SJCRH30 (cell line): Measurements from ENCODE around the gene TLR9. TPM values are rescaled to one million over a fixed set of nuclear protein-coding genes. Genes with fewer than 3 reads are reported as not detected.

ENCODE experiments used
- DNase-seq, 2 experiments: peaks; one replicate each; pipeline ENCODE4 v3.0.0-alpha.2; 2015 to 2020
- H3K27ac ChIP-seq: fragments of 250-450 bp; sonication (Bioruptor Pico); 2 replicates; pipeline ENCODE4 v1.5.1; 2020; ENCODE audit warnings: mild to moderate bottlenecking, moderate library complexity
- H3K27me3 ChIP-seq: fragments of 250-450 bp; sonication (Bioruptor Pico); 2 replicates; pipeline ENCODE4 v1.5.1; 2020; ENCODE audit warnings: mild to moderate bottlenecking, moderate library complexity
- H3K36me3 ChIP-seq: fragments of 250-450 bp; sonication (Bioruptor Pico); 2 replicates; pipeline ENCODE4 v1.5.1; 2020; ENCODE audit warnings: mild to moderate bottlenecking, moderate library complexity
- H3K4me1 ChIP-seq: fragments of 250-450 bp; sonication (Bioruptor Pico); 2 replicates; pipeline ENCODE4 v1.5.1; 2020; ENCODE audit warnings: mild to moderate bottlenecking, moderate library complexity
- H3K4me3 ChIP-seq: fragments of 250-450 bp; sonication (Bioruptor Pico); 2 replicates; pipeline ENCODE4 v1.5.1; 2020; ENCODE audit warnings: mild to moderate bottlenecking, moderate library complexity
- H3K9me3 ChIP-seq: fragments of 250-450 bp; sonication (Bioruptor Pico); replicated peaks from 2 replicates; pipeline ENCODE4 v1.5.1; 2020; ENCODE audit warnings: mild to moderate bottlenecking, moderate library complexity
- total RNA-seq: library from RNA; depleted of rRNA; stranded (reverse); fragments of >200 nt; shearing (Covaris generic); gene quantifications from 2 replicates; pipeline ENCODE4 v1.2.3, GENCODE V29; 2014; rRNA removed

Gene TLR9
- total RNA-seq, 1 experiment from 2014 or later, result not detected

GRCh38 chr3:52175416-52176179, 49.8 kb downstream of the TLR9 start:
- Histone ChIP-seq H3K4me3 (no peak overlapping the region), H3K27ac (no peak overlapping the region), H3K27me3 (no peaks in the 10 kb centered on the region), H3K9me3 (no peaks in the 10 kb centered on the region), H3K4me1 (peaks cover 19% of the 10 kb centered on the region; the same call in 1 of the 2 replicates), H3K36me3 (no peaks in the 10 kb centered on the region)
- no peak for DNase-seq

GRCh38 chr3:52174896-52175295, 50.5 kb downstream of the TLR9 start:
- H3K9me3 ChIP-seq, result no peaks in the 10 kb centered on the region

DNA sequence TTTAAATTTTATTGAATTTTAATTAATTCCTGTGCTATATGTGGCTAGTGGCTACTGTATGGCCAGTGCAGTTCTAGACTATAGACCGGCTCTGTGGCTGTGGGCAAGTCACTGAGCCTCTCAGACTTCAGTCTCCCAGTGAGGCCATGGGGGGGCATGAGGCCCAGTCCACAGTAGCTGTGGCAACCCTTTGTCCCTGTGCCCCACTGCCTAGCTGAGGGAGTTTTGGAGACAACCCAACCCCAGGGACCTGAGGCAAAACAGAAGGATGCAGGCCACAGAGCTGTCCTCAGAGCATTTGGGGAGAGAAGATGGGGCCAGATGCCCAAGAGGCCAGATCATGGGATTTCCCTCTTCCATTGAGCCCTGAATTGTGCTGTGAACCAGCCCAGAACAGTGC, 52.3 kb downstream of the TLR9 start:
- no peaks in the 10 kb centered on the region for H3K36me3 ChIP-seq
- no peak overlapping the region for H3K4me3 ChIP-seq
- H3K27ac ChIP-seq, result no peak overlapping the region
- H3K4me1 ChIP-seq, result peaks cover 26% of the 10 kb centered on the region
- no peaks in the 10 kb centered on the region for H3K27me3 ChIP-seq
- DNase-seq, result no peak
- no peaks in the 10 kb centered on the region for H3K9me3 ChIP-seq

More at GRCh38 chr3:52174896-52175295, 50.5 kb downstream of the TLR9 start:
- Histone ChIP-seq H3K27me3 (no peaks in the 10 kb centered on the region), H3K27ac (no peak overlapping the region), H3K36me3 (no peaks in the 10 kb centered on the region), H3K4me1 (peaks cover 19% of the 10 kb centered on the region; the same call in 1 of the 2 replicates), H3K4me3 (no peak overlapping the region)
- DNase-seq, result no peak

DNA sequence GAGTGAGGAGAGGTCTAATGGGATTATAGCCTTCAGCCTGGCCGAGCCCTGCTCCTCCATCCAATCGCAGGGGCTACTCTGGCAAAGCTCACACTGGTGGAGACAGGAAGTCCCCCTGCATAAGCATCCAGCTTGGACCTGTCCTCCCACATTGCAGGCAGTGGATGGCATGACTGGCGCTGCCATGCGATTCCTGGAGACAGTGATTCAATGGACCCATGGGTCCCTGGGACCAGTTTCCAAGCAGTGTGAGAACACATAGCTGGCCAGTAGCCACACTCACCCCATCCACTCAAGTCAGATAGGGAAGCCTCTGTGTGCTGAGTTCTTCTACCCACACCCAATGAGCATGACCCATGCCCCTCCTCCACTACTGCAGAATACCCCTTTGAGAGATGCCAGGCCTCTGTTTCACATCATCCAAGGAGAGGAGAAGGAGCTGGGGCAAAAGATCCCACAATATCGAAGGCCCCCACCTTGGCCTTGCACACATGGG, 53.1 kb downstream of the TLR9 start:
- no peak overlapping the region for H3K4me3 ChIP-seq
- H3K36me3 ChIP-seq, result no peaks in the 10 kb centered on the region
- no peaks in the 10 kb centered on the region for H3K9me3 ChIP-seq
- no peaks in the 10 kb centered on the region for H3K27me3 ChIP-seq
- peaks cover 34% of the 10 kb centered on the region for H3K4me1 ChIP-seq
- no peak for DNase-seq
- H3K27ac ChIP-seq, result no peak overlapping the region

DNA sequence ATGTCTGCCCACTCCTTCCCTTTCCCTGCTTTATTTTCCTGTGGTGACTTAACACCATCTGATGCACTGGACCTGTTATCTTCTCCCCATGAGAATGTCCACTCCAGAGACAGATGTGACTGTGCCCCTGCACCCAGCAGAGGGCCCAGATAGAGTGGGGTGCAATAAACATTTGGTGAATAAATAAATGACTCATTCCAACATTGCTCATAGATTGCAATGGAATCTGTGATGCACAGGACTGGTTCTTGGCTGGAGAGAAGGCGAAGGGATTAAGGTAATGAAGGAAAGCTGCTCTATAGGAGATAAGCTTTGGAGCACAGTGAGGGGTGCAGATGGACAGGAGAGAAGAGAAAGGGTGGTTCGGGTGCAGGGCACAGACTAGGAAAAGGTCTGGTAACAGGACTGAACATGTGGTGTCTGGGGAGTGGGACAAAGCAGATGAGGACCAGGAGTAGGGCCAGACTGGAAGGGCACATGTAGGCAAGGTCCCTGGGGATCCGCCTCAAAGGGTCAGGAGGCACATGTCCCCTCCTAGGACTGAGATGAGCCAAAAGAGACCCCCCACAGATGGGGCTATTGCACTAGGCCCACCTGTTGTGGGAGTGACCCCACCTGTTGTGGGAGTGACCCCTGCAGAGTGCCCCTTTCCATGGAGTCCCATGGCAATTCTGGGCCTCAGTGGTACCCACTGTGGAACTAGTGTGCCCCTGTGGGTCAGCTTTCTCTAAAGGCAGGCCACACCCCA, 53.8 kb downstream of the TLR9 start:
- Histone ChIP-seq H3K27ac (no peak overlapping the region), H3K27me3 (no peaks in the 10 kb centered on the region), H3K4me1 (peaks cover 32% of the 10 kb centered on the region), H3K36me3 (no peaks in the 10 kb centered on the region), H3K4me3 (no peak overlapping the region), H3K9me3 (no peaks in the 10 kb centered on the region)
- DNase-seq, result no peak

Other genes with a start within 250 kb of the TLR9 start
- gene ACY1, start 242.1 kb downstream of the TLR9 start, total RNA-seq, result 24.5 and 26.2 TPM in 2 replicates
- 1,784 and 1,861 TPM in 2 replicates for gene RPL29, start 229.8 kb downstream of the TLR9 start, total RNA-seq
- gene DUSP7, start 169.1 kb downstream of the TLR9 start, total RNA-seq, result 9.1 and 9.6 TPM in 2 replicates
- gene POC1A, start 71.2 kb downstream of the TLR9 start, total RNA-seq, result 27.1 and 28.3 TPM in 2 replicates
- 46.8 and 50.3 TPM in 2 replicates for gene ALAS1, start 27.5 kb downstream of the TLR9 start, total RNA-seq
- 32.3 and 32.7 TPM in 2 replicates for gene TWF2, start 13.5 kb upstream of the TLR9 start, total RNA-seq
- gene PPM1M, start 20.1 kb upstream of the TLR9 start, total RNA-seq, result 6.1 and 7.6 TPM in 2 replicates
- gene WDR82, start 53.0 kb upstream of the TLR9 start, total RNA-seq, result 93.9 and 97.1 TPM in 2 replicates
- 5.5 and 6.5 TPM in 2 replicates for gene GLYCTK, start 62.2 kb upstream of the TLR9 start, total RNA-seq
- 0.14 and 0.33 TPM in 2 replicates for gene DNAH1, start 90.7 kb upstream of the TLR9 start, total RNA-seq
- 65.9 and 71.2 TPM in 2 replicates for gene BAP1, start 184.4 kb upstream of the TLR9 start, total RNA-seq
- gene PHF7, start 185.0 kb upstream of the TLR9 start, total RNA-seq, result 4.8 and 5.7 TPM in 2 replicates
- gene SEMA3G, start 219.5 kb upstream of the TLR9 start, total RNA-seq, result 0.03 and 0.10 TPM in 2 replicates
- 8.5 and 10.5 TPM in 2 replicates for gene TNNC1, start 228.4 kb upstream of the TLR9 start, total RNA-seq
- gene NISCH, start 230.0 kb upstream of the TLR9 start, total RNA-seq, result 32.8 and 43.5 TPM in 2 replicates